ENCODE data around the gene ZSCAN2.
"Not testable (repeated sequence)": the region's sequence is repeated elsewhere in the genome, so short reads cannot be mapped to it uniquely, and the experiment has no call there.

Gene ZSCAN2

DNA sequence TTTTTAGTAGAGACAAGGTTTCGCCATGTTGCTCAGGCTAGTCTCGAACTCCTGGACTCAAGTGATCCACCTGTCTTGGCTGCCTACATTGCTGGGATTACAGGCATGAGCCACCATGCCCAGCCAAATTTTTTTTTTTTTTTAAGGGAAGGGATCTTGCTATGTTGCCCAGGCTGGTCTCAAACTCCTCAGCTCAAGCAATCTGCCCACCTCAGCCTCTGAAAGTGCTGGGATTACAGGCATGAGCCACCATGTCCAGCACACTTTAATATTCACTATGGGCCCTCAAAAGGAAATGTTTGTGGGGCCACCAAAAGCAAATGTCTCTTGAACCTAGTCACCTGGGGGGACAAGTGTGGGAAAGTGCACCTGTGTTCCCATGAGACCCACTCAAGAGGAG lies 41.8 kb downstream of the ZSCAN2 start:
- DNase-seq, result not testable (repeated sequence)

GRCh38 chr15:84643838-84644237 lies 43.0 kb downstream of the ZSCAN2 start:
- DNase-seq, result no peak

- DNase-seq, result no peak
Measured at GRCh38 chr15:84645496-84645895, 44.7 kb downstream of the ZSCAN2 start.

DNA sequence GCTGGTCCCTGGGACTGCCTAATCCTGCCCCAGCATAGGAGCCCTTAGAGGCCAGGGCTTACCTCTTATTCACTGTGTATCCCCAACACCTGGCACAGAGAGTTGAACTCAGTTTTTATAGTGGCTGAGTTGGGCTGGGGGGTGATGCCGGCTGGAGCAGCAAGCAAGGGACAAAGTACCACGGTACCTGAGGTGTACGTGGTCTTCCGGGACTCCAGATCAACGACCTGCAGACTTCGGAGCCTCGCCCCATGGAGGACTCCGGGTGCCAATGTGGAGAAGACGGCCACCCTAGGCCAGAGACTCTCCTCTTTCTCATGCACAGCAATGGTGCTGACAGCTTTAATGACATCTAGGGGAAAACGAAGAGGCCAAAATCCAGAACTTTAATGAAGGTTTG lies 45.2 kb downstream of the ZSCAN2 start:
- no peak for DNase-seq

GRCh38 chr15:84647726-84648125 lies 46.9 kb downstream of the ZSCAN2 start:
- no peak for DNase-seq

- no peak for DNase-seq
Measured at GRCh38 chr15:84648539-84648938, 47.7 kb downstream of the ZSCAN2 start.

DNA sequence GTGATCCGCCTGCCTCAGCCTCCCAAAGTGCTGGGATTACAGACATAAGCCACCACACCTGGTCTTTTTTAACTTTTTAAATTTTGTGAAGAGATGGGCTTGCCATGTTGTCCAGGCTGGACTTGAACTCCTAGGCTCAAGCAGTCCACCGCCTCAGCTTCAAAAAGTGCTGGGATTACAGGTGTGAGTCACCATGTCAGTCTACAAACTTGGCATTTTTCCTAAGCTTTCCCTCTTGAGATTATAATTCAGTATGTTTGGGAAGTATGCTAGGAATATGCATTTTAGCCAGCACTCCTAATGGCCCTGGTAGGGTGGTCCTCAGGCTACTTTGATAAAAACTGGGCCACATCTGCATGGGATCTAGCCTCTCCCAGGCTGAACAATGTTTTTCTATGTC lies 48.9 kb downstream of the ZSCAN2 start:
- no peak for DNase-seq

- no peak for DNase-seq
Measured at GRCh38 chr15:84653584-84653909, 52.7 kb downstream of the ZSCAN2 start.

DNA sequence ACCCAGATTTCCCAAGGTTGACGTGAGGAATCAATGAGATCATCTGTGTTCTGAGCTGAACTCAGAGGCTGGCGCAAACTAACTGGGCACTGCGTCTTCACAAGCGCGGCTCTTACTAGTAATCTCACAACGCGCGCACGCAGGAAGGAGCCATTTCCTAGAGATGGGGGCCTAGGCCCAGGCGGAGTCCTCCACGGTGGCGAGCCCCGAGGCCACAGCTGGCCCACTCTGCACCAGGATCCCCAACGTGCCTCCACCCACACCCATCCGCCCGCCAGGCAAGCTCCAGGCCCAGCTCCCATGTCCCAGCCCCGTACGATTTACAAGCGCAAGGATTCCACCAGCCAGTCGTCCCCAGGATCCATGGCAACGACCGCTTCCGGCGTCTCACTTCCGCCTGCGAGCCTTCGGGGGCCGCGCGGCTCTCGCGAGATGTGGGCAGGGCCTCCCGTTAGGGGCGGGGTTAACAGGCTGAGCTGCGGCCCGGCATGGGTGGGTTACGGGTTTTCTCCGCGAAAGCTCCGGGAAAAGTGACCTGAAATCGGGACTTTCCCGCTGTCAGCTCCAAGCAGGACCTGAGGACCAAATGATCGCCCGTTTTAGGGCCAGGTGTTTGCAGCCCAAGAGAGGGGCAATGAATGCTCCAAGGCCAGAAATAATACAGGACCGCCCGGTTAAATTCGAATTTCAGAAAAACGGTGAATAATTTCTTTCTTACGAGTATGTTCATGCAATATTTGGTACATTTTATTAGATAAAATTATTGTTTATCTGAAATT lies 53.3 kb downstream of the ZSCAN2 start, which contains the start of gene WDR73:
Gene WDR73 (minus strand): TSS at position 374 of the 779 bp plus-strand sequence. CDS start 9 bp downstream, at position 365.
- peak; percentile 79 for DNase-seq

DNA sequence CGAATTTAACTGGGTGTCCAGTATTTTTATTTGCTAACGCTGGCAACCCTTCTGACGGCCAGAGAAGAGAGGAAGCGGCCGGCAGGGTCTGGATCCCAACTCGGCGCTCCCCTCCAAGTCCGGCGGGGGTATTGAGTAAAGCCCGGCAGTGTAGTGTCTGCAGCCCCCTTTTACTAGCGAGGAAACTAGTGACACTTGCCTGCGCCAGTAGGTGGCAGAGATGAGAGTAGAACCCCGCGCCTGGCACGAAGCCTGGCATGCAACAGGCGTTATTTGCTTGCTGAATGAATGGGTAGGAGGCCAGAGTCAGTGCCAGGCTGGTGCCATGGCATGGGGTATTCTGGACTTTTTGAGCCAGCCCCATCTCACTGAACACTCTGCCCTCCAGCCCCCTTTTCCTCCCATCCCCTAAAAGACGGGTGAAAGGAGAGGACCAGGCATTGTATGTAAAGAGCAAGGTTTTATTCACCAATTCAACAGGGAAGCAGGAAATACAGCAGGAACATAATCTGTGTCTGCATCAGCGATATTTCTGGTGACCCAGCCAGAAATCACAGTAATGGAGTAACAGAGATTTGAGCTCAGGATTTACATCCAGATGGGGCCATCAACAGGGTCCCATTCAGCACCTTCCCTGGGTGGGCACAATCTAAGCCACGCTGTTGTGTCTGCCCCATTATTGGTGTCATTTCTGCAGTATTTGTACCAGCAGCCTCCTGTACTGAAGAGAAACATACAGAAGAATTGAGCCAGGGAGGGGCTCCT lies 54.1 kb downstream of the ZSCAN2 start:
- DNase-seq, result peak; percentile 82

DNA sequence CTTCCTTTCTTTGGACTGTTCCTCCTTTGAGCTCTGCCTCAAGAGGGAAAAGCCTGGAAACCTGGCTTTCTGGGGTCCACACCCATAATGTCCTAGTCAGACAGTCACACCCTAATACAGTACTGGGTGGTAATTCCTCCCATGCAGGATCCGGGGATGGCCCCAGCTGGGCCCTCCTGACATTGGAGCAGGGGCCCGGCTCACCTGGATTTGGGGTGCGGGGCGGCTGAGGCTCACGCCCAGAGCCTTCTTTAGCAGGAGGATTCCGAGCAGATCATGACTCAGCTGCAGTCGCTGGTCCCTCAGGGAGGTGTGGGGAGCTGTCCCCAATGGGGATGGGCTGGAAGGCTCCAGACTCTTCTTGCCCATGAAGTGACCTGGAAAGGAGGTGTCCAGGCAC lies 56.2 kb downstream of the ZSCAN2 start:
- DNase-seq, result no peak

DNA sequence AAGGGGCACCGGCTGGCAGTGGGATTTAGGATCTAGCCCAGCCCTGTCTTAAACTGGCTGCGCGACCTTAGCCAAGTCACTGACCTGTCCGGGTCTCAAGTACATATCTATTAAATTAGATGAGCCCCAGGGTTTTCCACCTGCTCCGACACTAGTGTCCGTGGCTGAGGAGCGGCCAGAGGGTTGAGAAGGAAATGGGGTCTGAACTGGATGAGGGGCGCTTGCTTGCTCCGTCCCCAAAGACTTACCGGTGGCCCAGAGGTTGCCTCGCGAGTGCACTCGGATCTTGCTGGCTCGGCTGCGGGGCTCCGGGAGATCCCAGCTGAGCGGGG lies 56.9 kb downstream of the ZSCAN2 start:
- DNase-seq, result no peak

GRCh38 chr15:84658080-84658787 lies 57.4 kb downstream of the ZSCAN2 start, which contains the start of gene NMB:
Gene NMB (minus strand): TSS chr15:84658199. CDS start chr15:84658152, 47 bp downstream.
- peak; percentile 64 for DNase-seq

- no peak for DNase-seq
Measured at GRCh38 chr15:84658788-84659411, 58.1 kb downstream of the ZSCAN2 start.

DNA sequence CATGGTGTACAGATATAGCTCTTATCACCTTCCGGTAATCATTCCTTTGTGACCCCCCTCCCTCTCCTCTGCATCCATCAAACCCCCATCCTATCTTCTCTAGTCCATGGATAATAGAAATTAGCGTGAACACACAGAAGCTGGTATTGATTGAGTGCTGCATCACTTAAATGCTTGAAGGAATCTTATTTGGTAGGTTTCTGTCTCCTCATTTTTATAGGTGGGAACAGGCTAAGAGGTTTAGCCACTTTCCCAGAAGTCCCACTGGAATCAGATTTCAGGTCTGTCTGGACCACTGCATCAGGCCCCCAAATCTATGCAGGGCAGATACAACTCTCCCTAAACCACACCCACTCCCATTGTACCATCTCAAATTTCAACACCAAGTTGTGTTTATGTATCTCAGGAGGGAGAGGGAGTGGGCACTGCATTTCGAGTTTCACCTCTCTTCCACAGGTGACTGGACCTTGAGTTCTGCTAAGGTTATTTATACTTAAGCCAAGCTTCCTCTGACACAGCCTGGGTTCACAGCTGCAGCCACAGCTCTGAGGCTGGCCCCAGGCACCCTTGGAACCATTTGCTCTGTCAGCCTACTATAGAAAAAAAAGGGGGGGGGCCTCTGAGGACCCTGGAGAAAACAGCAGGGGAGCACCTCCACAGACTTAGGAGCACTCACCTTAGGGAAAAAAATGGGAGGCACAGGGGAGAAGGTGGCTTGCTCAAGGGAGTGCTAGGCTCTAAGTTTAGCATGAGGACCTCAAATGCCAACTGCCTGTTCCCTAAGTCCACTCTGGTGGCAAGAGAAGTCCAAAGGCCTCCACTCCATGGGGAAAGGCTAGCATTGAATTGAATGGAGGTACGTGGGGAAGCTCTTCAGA lies 59.3 kb downstream of the ZSCAN2 start:
- DNase-seq, result no peak

DNA sequence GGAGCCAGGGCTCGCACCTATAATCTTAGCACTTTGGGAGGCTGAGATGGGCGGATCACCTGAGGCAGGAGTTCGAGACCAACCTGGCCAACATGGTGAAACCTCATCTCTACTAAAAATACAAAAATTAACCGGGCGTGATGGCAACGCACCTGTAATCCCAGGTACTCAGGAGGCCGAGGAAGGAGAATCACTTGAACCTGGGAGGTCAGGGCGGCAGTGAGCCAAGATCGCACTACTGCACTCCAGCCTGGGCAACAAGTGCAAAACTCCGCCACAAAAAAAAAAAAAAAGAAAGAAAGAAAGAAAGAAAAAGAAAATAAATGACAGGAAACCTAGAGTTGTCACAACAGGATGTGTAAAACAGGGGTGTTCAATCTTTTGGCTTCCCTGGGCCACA lies 60.2 kb downstream of the ZSCAN2 start:
- DNase-seq, result no peak

DNA sequence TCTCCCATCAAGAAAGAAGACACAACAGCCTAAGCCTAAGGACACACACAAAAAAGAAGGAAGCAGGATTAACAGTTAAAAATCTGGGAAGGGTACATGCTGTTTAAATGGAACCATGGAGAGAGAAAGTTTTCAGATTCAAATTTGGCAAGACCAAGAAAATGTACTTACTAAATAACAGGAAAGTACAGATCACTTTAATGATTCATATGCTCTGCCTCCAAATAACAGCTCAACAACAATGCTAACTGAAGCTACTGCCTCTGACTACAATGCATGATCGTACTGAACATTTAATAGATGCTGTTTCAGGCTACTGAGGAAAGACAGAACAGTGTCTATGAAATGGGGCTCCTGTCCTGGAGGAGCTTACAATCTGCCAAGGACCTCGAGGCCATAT lies 65.6 kb downstream of the ZSCAN2 start:
- DNase-seq, result no peak

DNA sequence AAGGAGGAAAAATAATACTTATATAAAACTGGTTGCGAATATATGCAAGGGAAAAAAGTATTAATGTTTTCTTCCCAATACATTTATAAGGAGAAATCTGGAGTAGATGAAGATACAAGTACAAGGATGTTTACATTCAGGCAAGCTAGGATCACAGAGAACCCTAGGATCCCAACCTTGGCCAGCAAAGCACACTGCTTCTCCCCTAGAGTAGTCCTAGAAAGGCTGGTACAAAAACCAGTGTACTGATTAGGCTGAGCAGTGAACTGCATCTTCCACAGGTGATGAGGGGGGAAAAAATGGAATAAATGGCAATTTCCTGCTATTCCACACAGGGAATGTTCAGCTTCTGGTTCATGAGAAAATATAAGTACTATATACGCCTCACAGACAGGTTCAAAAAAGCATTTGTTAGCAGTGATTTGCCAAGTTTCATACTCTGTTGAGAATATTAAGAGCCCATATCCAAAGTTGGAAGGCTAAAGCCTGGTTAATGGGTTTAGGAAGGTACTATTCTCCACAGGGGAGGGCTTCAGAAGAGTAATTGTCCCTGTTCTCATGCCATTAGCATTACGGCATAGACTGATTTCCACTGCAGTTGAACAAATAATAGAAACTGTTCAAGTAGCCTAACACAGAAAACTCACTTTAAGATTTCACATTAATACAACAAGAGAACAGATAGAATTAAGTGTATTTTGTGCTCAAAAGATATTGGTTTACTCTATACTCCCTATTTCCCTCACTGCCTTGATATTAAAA lies 67.6 kb downstream of the ZSCAN2 start:
- DNase-seq, result no peak

DNA sequence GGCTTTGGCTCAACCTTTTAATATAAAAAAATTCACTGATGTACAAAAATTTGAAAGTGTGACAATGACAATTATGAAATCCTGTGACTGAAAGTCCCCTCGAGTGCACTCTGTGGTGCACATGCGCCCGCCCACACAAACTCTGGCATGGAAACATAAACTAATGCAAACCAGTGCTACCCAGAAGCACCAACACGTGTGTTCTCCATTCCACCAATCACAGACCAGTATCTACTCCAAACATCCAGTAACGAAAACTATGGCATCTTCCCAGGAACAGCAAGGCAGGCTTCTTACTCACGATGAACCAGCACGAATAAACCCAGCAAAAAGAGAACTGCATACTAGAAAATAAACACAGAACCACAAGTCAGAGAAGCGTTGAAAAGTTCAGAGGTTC lies 68.9 kb downstream of the ZSCAN2 start:
- DNase-seq, result no peak

- peak; percentile 17 for DNase-seq
Measured at GRCh38 chr15:84671211-84671610, 70.4 kb downstream of the ZSCAN2 start.

Measured in kidney glomerular epithelial cell (primary cell).